Spleen (tissue), 11 donors: Measurements from ENCODE around the gene DOCK1. TPM values are rescaled to one million over a fixed set of nuclear protein-coding genes. Genes with fewer than 3 reads are reported as not detected.

Source experiments
- DNase-seq: peaks from one replicate; pipeline ENCODE4 v3.0.0-alpha.2; 2020
- H3K27ac ChIP-seq, 8 donors: fragments of 200-600 bp; sonication (generic) in 7 of 8; 1 replicate in 4 of 8; 2 replicates in 4 of 8; pipeline versions ENCODE4 v1.5.0 to v1.8.0; 2016 to 2021; ENCODE audit warnings: inconsistent platforms in 4 of 8, mild to moderate bottlenecking in 4 of 8, moderate library complexity in 1 of 8
- H3K27me3 ChIP-seq, 7 donors: fragments of 200-600 bp; sonication (generic) in 6 of 7; replicated peaks in 1 of 7; 1 replicate in 4 of 7; 2 replicates in 3 of 7; pipeline versions ENCODE4 v1.5.0 to v1.8.0; 2016 to 2021; ENCODE audit warnings: inconsistent platforms in 3 of 7, mild to moderate bottlenecking in 1 of 7
- H3K36me3 ChIP-seq, 6 donors: fragments of 200-600 bp; sonication (generic) in 5 of 6; 1 replicate in 4 of 6; 2 replicates in 2 of 6; pipeline versions ENCODE4 v1.5.0 to v1.8.0; 2016 to 2021; ENCODE audit warnings: inconsistent platforms in 2 of 6
- H3K4me1 ChIP-seq, 6 donors: fragments of 200-600 bp; sonication (generic) in 5 of 6; 1 replicate in 3 of 6; 2 replicates in 3 of 6; pipeline versions ENCODE4 v1.5.0 to v1.8.0; 2016 to 2021; ENCODE audit warnings: inconsistent platforms in 3 of 6
- H3K4me3 ChIP-seq, 8 donors: fragments of 200-600 bp; sonication (generic) in 7 of 8; 1 replicate in 4 of 8; 2 replicates in 4 of 8; pipeline versions ENCODE4 v1.5.0 to v1.8.0; 2016 to 2021; ENCODE audit warnings: inconsistent platforms in 4 of 8, mild to moderate bottlenecking in 4 of 8, moderate library complexity in 2 of 8
- H3K9me3 ChIP-seq, 8 donors: fragments of 200-600 bp; sonication (generic) in 7 of 8; 1 replicate in 4 of 8; 2 replicates in 4 of 8; pipeline versions ENCODE4 v1.5.0 to v1.8.0; 2016 to 2021; ENCODE audit warnings: inconsistent platforms in 4 of 8
- POLR2A ChIP-seq, 3 donors: fragments of 450-650 bp; IDR thresholded peaks; one replicate each; pipeline ENCODE4 v1.5.1; 2017; ENCODE audit warnings: antibody characterized with exemption in 3 of 3, mild to moderate bottlenecking in 1 of 3
- POLR2AphosphoS5 ChIP-seq, 3 donors: sonication (generic); formaldehyde crosslinking; IDR thresholded peaks; one replicate each; pipeline ENCODE4 v1.5.1; 2017; ENCODE audit warnings: antibody characterized with exemption in 3 of 3
- whole genome bisulfite sequencing, 5 donors: extraction: QIAGEN DNeasy Blood & Tissue Kit in 3 of 5; methylation state at CpG; one replicate each; pipeline versions ENCODE4 v1.1.5 to v1.1.7; 2013 to 2018; 5-methylcytosine and 5-hydroxymethylcytosine counted together
- intact Hi-C: fragments of 100-400 bp; cut with DNase I; formaldehyde crosslinking; loops from one replicate; pipeline ENCODE4 v1.15.0; 2023; ENCODE audit warnings: low total_unique reads
- polyA plus RNA-seq, 3 donors: library from polyadenylated mRNA; stranded (reverse); fragments of 200-250 nt; gene quantifications; one replicate each; pipeline ENCODE4 v1.2.1, GENCODE V29; 2013
- total RNA-seq, 7 donors: library from RNA; depleted of rRNA in 3 of 7; stranded (reverse); fragments of >200 nt in 3 of 7; fragmentation: NEBNext Ultra II Directional in 4 of 7; extraction: Animal tissue kit (Norgen Biotek cat#: 25700) in 4 of 7; gene quantifications; one replicate each; pipeline versions ENCODE4 v1.1.0 to v1.2.1, GENCODE V29; 2016 to 2021
- TF ChIP-seq, protein P1 (sequence below), 11 experiments: fragments of 200-600 bp in 7 of 11; fragments of 450-650 bp in 4 of 11; sonication (generic) in 4 of 11; IDR thresholded peaks in 8 of 11; conservative IDR thresholded peaks in 3 of 11; 1 replicate in 7 of 11; 2 replicates in 4 of 11; pipeline versions ENCODE4 v1.4.0 to v1.8.0; 2016 to 2021; ENCODE audit warnings: antibody characterized with exemption in 11 of 11, inconsistent platforms in 4 of 11, mild to moderate bottlenecking in 1 of 11
- donor health status: healthy with polysubstance abuse.
- donor health status: DM: no; HTN: no; CAD: no; lungs with moderate emphysema.
- donor health status: DM: no; HTN: no; CAD: no.
- donor health status: Bipolar disorder and iron deficiency.
- donor health status: healthy.
- donor health status: DM: no; HTN: no; CAD: no.
- donor health status: DM: yes; HTN: yes; CAD: no.

Gene DOCK1
- total and polyA plus RNA-seq, 10 donors, result 2.2 to 40.5 (median 25.1) TPM

DNA sequence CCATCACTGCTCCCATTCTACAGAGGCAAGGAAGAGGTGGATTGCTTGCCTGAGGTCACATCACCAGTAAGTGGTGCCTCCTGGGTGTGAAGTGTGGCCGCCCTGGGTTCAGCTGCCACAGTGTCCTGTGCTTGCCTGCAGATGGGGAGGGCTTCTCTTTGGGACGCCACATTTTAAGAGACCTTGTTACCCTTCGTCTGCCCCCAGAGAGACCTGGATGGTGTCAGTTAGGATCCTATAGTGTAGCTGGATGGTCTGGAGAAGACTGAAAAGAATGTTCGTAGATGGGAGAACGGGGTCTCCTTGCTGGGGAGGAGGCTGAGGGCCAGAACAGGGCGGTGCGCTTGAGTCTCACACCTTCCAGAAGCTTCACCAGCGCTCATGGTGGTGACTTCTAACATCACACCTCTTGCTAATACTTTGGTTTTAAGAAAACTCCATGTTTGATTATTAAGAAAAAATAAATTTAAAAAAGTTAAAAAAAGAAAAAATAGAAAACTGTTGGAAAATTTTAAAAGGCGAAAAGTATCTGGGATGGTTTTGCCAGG lies 2.3 kb downstream of the DOCK1 start:
- intact Hi-C loops, result no loop called here
- no peak for DNase-seq

GRCh38 chr10:126908225-126908624 lies 3.0 kb downstream of the DOCK1 start:
- intact Hi-C loops, result no loop called here
- Histone ChIP-seq H3K9me3 (no peaks in the 10 kb centered on the region), H3K27ac (no peak overlapping the region), H3K36me3 (no peaks in the 10 kb centered on the region), H3K4me3 (no peak overlapping the region), H3K4me1 (peaks cover 0 to 23% (median 4%) of the 10 kb centered on the region in 6 donors), H3K27me3 (peaks cover 0 to 43% (median 13%) of the 10 kb centered on the region in 7 donors)
- TF ChIP-seq POLR2AphosphoS5 (IDR thresholded peaks at IDR 0.05), result no peak
- TF ChIP-seq, protein P1, sequence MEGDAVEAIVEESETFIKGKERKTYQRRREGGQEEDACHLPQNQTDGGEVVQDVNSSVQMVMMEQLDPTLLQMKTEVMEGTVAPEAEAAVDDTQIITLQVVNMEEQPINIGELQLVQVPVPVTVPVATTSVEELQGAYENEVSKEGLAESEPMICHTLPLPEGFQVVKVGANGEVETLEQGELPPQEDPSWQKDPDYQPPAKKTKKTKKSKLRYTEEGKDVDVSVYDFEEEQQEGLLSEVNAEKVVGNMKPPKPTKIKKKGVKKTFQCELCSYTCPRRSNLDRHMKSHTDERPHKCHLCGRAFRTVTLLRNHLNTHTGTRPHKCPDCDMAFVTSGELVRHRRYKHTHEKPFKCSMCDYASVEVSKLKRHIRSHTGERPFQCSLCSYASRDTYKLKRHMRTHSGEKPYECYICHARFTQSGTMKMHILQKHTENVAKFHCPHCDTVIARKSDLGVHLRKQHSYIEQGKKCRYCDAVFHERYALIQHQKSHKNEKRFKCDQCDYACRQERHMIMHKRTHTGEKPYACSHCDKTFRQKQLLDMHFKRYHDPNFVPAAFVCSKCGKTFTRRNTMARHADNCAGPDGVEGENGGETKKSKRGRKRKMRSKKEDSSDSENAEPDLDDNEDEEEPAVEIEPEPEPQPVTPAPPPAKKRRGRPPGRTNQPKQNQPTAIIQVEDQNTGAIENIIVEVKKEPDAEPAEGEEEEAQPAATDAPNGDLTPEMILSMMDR (IDR thresholded peaks at IDR 0.05 in 8 of 11, conservative IDR thresholded peaks at IDR 0.05 in 3 of 11), result no peak
- no peak for TF ChIP-seq POLR2A (IDR thresholded peaks at IDR 0.05)
- 82 to 95% (median 87%) methylated on average over 5 of the region's 5 CpGs for WGBS, 5 donors
- no peak for DNase-seq

More for the DNA sequence above, 2.3 kb downstream of the DOCK1 start:
- no peak overlapping the region for H3K27ac ChIP-seq
- peaks cover 0 to 23% (median 4%) of the 10 kb centered on the region in 6 donors for H3K4me1 ChIP-seq
- no peak for TF ChIP-seq POLR2A (IDR thresholded peaks at IDR 0.05)
- TF ChIP-seq, protein P1 (IDR thresholded peaks at IDR 0.05 in 8 of 11, conservative IDR thresholded peaks at IDR 0.05 in 3 of 11), result no peak
- no peak for TF ChIP-seq POLR2AphosphoS5 (IDR thresholded peaks at IDR 0.05)
- 89 to 94% (median 94%) methylated on average over 7 to 9 of the region's 9 CpGs for WGBS, 5 donors
- H3K4me3 ChIP-seq, result no peak overlapping the region
- peaks cover 0 to 46% (median 13%) of the 10 kb centered on the region in 7 donors for H3K27me3 ChIP-seq
- H3K9me3 ChIP-seq, result no peaks in the 10 kb centered on the region
- H3K36me3 ChIP-seq, result no peaks in the 10 kb centered on the region

GRCh38 chr10:126908729-126909128 lies 3.5 kb downstream of the DOCK1 start:
- H3K4me3 ChIP-seq, result no peak overlapping the region
- DNase-seq, result no peak
- H3K36me3 ChIP-seq, result no peaks in the 10 kb centered on the region
- WGBS, 5 donors, result 67 to 90% (median 71%) methylated on average over 7 of the region's 7 CpGs
- TF ChIP-seq POLR2AphosphoS5 (IDR thresholded peaks at IDR 0.05) (no peak), POLR2A (IDR thresholded peaks at IDR 0.05) (no peak)
- TF ChIP-seq, protein P1 (IDR thresholded peaks at IDR 0.05 in 8 of 11, conservative IDR thresholded peaks at IDR 0.05 in 3 of 11), result no peak
- H3K9me3 ChIP-seq, result no peaks in the 10 kb centered on the region
- H3K27me3 ChIP-seq, result peaks cover 0 to 38% (median 13%) of the 10 kb centered on the region in 7 donors
- no peak overlapping the region for H3K27ac ChIP-seq
- peaks cover 0 to 23% (median 4%) of the 10 kb centered on the region in 6 donors for H3K4me1 ChIP-seq
- intact Hi-C loops, result no loop called here

- peaks cover 0 to 34% (median 13%) of the 10 kb centered on the region in 7 donors for H3K27me3 ChIP-seq
- no peak for TF ChIP-seq POLR2A (IDR thresholded peaks at IDR 0.05)
- TF ChIP-seq, protein P1 (IDR thresholded peaks at IDR 0.05 in 8 of 11, conservative IDR thresholded peaks at IDR 0.05 in 3 of 11), result no peak
- 79 to 94% (median 82%) methylated on average over 3 to 4 of the region's 4 CpGs for WGBS, 5 donors
- no peak overlapping the region for H3K4me3 ChIP-seq
- H3K27ac ChIP-seq, result no peak overlapping the region
- DNase-seq, result peak; percentile 22
- intact Hi-C loops, result no loop called here
- H3K9me3 ChIP-seq, result no peaks in the 10 kb centered on the region
- H3K4me1 ChIP-seq, result peaks cover 0 to 22% (median 4%) of the 10 kb centered on the region in 6 donors
- no peaks in the 10 kb centered on the region for H3K36me3 ChIP-seq
These were observed 3.9 kb downstream of the DOCK1 start for GRCh38 chr10:126909147-126909546.
